Peyer's patch (tissue), 4 donors: ENCODE measurements around the gene C6orf163.

ENCODE experiments used
- POLR2A ChIP-seq, 2 donors: fragments of 450-650 bp; IDR thresholded peaks; one replicate each; pipeline ENCODE4 v1.5.1; 2017; ENCODE audit warnings: antibody characterized with exemption in 2 of 2, mild to moderate bottlenecking in 2 of 2, moderate library complexity in 2 of 2
- TF ChIP-seq, protein P1 (sequence below), 6 experiments: fragments of 450-650 bp in 4 of 6; fragments of 200-600 bp in 2 of 6; sonication (generic) in 1 of 6; IDR thresholded peaks; one replicate each; pipeline ENCODE4 v1.5.1; 2017 to 2019; ENCODE audit warnings: antibody characterized with exemption in 6 of 6, mild to moderate bottlenecking in 3 of 6, moderate library complexity in 1 of 6

DNA sequence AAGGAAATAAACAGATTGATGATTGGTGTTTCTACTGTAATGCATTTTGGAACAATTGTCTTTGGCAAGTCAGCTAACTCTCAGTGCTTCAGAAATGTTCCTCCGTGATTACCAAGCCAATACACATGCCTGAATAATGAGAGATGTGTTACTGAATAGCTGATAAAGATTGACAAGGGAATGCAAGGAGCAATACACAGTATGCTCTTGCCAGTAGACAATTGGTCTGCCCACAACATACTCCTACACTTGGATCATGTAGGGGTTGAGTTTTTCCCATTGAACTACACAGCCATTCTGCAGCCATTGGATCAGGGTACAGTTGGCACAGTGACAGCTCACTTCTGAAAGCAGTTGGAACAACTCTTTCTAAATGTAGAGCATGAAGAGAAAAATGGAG is 9.9 kb upstream of the C6orf163 start:
- TF ChIP-seq, protein P1, sequence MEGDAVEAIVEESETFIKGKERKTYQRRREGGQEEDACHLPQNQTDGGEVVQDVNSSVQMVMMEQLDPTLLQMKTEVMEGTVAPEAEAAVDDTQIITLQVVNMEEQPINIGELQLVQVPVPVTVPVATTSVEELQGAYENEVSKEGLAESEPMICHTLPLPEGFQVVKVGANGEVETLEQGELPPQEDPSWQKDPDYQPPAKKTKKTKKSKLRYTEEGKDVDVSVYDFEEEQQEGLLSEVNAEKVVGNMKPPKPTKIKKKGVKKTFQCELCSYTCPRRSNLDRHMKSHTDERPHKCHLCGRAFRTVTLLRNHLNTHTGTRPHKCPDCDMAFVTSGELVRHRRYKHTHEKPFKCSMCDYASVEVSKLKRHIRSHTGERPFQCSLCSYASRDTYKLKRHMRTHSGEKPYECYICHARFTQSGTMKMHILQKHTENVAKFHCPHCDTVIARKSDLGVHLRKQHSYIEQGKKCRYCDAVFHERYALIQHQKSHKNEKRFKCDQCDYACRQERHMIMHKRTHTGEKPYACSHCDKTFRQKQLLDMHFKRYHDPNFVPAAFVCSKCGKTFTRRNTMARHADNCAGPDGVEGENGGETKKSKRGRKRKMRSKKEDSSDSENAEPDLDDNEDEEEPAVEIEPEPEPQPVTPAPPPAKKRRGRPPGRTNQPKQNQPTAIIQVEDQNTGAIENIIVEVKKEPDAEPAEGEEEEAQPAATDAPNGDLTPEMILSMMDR (IDR thresholded peaks at IDR 0.05), result no peak
- no peak for TF ChIP-seq POLR2A (IDR thresholded peaks at IDR 0.05)
